H9 (cell line): ENCODE results near the gene TMEM273. TPM values are rescaled to one million over a fixed set of nuclear protein-coding genes. Genes with fewer than 3 reads are reported as not detected.

Experiments
- DNase-seq: peaks from one replicate; pipeline ENCODE4 v3.0.0-alpha.2; 2017
- H2AFZ ChIP-seq: one replicate; pipeline ENCODE4 v1.6.1; 2013; ENCODE audit warnings: mild to moderate bottlenecking, low read length, control low read depth, moderate library complexity
- H2AK5ac ChIP-seq: 2 replicates; pipeline ENCODE4 v1.6.1; 2013; ENCODE audit warnings: low read length, control low read depth, mixed read lengths; ENCODE audit not compliant: insufficient read length
- H2BK120ac ChIP-seq: one replicate; pipeline ENCODE4 v1.6.1; 2013; ENCODE audit warnings: low read depth, mild to moderate bottlenecking, low read length, control low read depth, inconsistent platforms; ENCODE audit not compliant: poor library complexity, severe bottlenecking
- H2BK12ac ChIP-seq: 2 replicates; pipeline ENCODE4 v1.6.1; 2013; ENCODE audit warnings: low read length, control low read depth, mixed read lengths, low read depth; ENCODE audit not compliant: insufficient read length
- H2BK15ac ChIP-seq: 2 replicates; pipeline ENCODE4 v1.6.1; 2013; ENCODE audit warnings: low read depth, low read length, control low read depth
- H2BK20ac ChIP-seq: one replicate; pipeline ENCODE4 v1.6.1; 2013; ENCODE audit warnings: low read depth, mild to moderate bottlenecking, low read length, control low read depth, inconsistent platforms; ENCODE audit not compliant: poor library complexity, severe bottlenecking
- H2BK5ac ChIP-seq: 2 replicates; pipeline ENCODE4 v1.6.1; 2013; ENCODE audit warnings: low read length, control low read depth, mixed read lengths; ENCODE audit not compliant: insufficient read length
- H3K14ac ChIP-seq: 2 replicates; pipeline ENCODE4 v1.6.1; 2013; ENCODE audit warnings: low read length, control low read depth; ENCODE audit not compliant: insufficient read depth
- H3K18ac ChIP-seq: 2 replicates; pipeline ENCODE4 v1.6.1; 2013; ENCODE audit warnings: low read depth, mild to moderate bottlenecking, mixed read lengths, low read length, control low read depth; ENCODE audit not compliant: insufficient read length
- H3K23ac ChIP-seq: 2 replicates; pipeline ENCODE4 v1.6.1; 2013; ENCODE audit warnings: low read length, control low read depth, mixed read lengths, low read depth; ENCODE audit not compliant: insufficient read length
- H3K23me2 ChIP-seq: 2 replicates; pipeline ENCODE4 v1.6.1; 2013; ENCODE audit warnings: low read depth, mild to moderate bottlenecking, mixed read lengths, low read length, control low read depth; ENCODE audit not compliant: insufficient read length, poor library complexity, severe bottlenecking
- H3K27ac ChIP-seq: 2 replicates; pipeline ENCODE4 v1.5.1; 2013; ENCODE audit warnings: low read length, control low read depth, mixed read lengths, low read depth; ENCODE audit not compliant: insufficient read length
- H3K27me3 ChIP-seq: 2 replicates; pipeline ENCODE4 v1.6.1; 2013; ENCODE audit warnings: low read length, control low read depth, inconsistent platforms; ENCODE audit not compliant: insufficient read depth
- H3K4ac ChIP-seq: 2 replicates; pipeline ENCODE4 v1.6.1; 2013; ENCODE audit warnings: low read depth, mild to moderate bottlenecking, control low read depth, inconsistent platforms, low read length, moderate library complexity
- H3K4me1 ChIP-seq: 2 replicates; pipeline ENCODE4 v1.6.1; 2013; ENCODE audit warnings: low read length, control low read depth, inconsistent platforms; ENCODE audit not compliant: insufficient read depth
- H3K4me2 ChIP-seq: 2 replicates; pipeline ENCODE4 v1.6.1; 2013; ENCODE audit warnings: low read length, control low read depth, mixed read lengths; ENCODE audit not compliant: insufficient read length, insufficient read depth
- H3K56ac ChIP-seq: 2 replicates; pipeline ENCODE4 v1.6.1; 2013; ENCODE audit warnings: low read depth, mild to moderate bottlenecking, mixed read lengths, low read length, control low read depth; ENCODE audit not compliant: insufficient read length
- H3K79me1 ChIP-seq: 2 replicates; pipeline ENCODE4 v1.6.1; 2013; ENCODE audit warnings: low read depth, mild to moderate bottlenecking, moderate library complexity, low read length, control low read depth, inconsistent platforms; ENCODE audit not compliant: insufficient read depth, poor library complexity, severe bottlenecking
- H3K79me2 ChIP-seq: 2 replicates; pipeline ENCODE4 v1.6.1; 2013; ENCODE audit warnings: low read length, control low read depth, inconsistent platforms; ENCODE audit not compliant: insufficient read depth
- H3K9ac ChIP-seq: 2 replicates; pipeline ENCODE4 v1.6.1; 2013; ENCODE audit warnings: low read length, control low read depth, mixed read lengths; ENCODE audit not compliant: insufficient read length; ENCODE audit errors: extremely low read depth
- H3K9me3 ChIP-seq: one replicate; pipeline ENCODE4 v1.6.1; 2013; ENCODE audit warnings: low read depth, low read length, inconsistent platforms; ENCODE audit not compliant: control insufficient read depth
- H3T11ph ChIP-seq: one replicate; pipeline ENCODE4 v1.6.1; 2013; ENCODE audit warnings: mild to moderate bottlenecking, low read length, control low read depth, inconsistent platforms
- H4K20me1 ChIP-seq: one replicate; pipeline ENCODE4 v1.6.1; 2013; ENCODE audit not compliant: control insufficient read depth, insufficient read length, insufficient read depth
- H4K5ac ChIP-seq: 2 replicates; pipeline ENCODE4 v1.6.1; 2013; ENCODE audit warnings: low read depth, mild to moderate bottlenecking, mixed read lengths, low read length, control low read depth; ENCODE audit not compliant: insufficient read length
- H4K8ac ChIP-seq: replicated peaks from 2 replicates; pipeline ENCODE4 v1.6.1; 2013; ENCODE audit warnings: low read length, control low read depth, mixed read lengths, low read depth; ENCODE audit not compliant: insufficient read length
- H4K91ac ChIP-seq: 2 replicates; pipeline ENCODE4 v1.6.1; 2013; ENCODE audit warnings: low read depth, mild to moderate bottlenecking, moderate library complexity, mixed read lengths, low read length, control low read depth; ENCODE audit not compliant: insufficient read length
- H3K27ac Mint-ChIP-seq, 3 experiments: 2 replicates in 2 of 3; 3 replicates in 1 of 3; pipeline ENCODE4 v1.8.0; 2020 to 2021; ENCODE audit warnings: mixed read lengths in 3 of 3, mild to moderate bottlenecking in 1 of 3, moderate library complexity in 1 of 3
- H3K27me3 Mint-ChIP-seq: 2 replicates; pipeline ENCODE4 v1.8.0; 2021; ENCODE audit warnings: low read depth, mild to moderate bottlenecking, moderate library complexity, mixed read lengths
- H3K36me3 Mint-ChIP-seq, 3 experiments: 2 replicates in 2 of 3; 3 replicates in 1 of 3; pipeline ENCODE4 v1.8.0; 2020 to 2021; ENCODE audit warnings: low read depth in 3 of 3, mixed read lengths in 3 of 3; ENCODE audit not compliant: insufficient read depth in 1 of 3
- H3K4me1 Mint-ChIP-seq, 2 experiments: 2 replicates each; pipeline ENCODE4 v1.8.0; 2020; ENCODE audit warnings: mixed read lengths in 2 of 2
- H3K4me3 Mint-ChIP-seq, 2 experiments: 2 replicates in 1 of 2; 3 replicates in 1 of 2; pipeline ENCODE4 v1.8.0; 2020 to 2021; ENCODE audit warnings: mild to moderate bottlenecking in 2 of 2, mixed read lengths in 2 of 2, moderate library complexity in 1 of 2
- H3K9me3 Mint-ChIP-seq, 2 experiments: 2 replicates in 1 of 2; 3 replicates in 1 of 2; pipeline ENCODE4 v1.8.0; 2020; ENCODE audit warnings: mild to moderate bottlenecking in 2 of 2, mixed read lengths in 2 of 2, moderate library complexity in 1 of 2
- CTCF ChIP-seq: fragments of 200-600 bp; sonication (generic); conservative IDR thresholded peaks from 3 replicates; pipeline ENCODE4 v1.8.0; 2021; ENCODE audit warnings: antibody characterized with exemption, mild to moderate bottlenecking
- WGBS: extraction: QIAGEN DNeasy Blood & Tissue Kit; methylation state at CpG from one replicate; pipeline ENCODE4 v1.1.7; 2013; ENCODE audit warnings: missing lambda C conversion rate, low lambda C conversion rate, mixed read lengths; ENCODE audit not compliant: insufficient read length; ENCODE audit errors: extremely low coverage; 5-methylcytosine and 5-hydroxymethylcytosine counted together
- total RNA-seq: library from RNA; stranded (reverse); gene quantifications from 2 replicates; pipeline ENCODE4 v1.2.1, GENCODE V29; 2021

TMEM273 gene
- total RNA-seq, 1 experiment from 2014 or later: not detected

DNA sequence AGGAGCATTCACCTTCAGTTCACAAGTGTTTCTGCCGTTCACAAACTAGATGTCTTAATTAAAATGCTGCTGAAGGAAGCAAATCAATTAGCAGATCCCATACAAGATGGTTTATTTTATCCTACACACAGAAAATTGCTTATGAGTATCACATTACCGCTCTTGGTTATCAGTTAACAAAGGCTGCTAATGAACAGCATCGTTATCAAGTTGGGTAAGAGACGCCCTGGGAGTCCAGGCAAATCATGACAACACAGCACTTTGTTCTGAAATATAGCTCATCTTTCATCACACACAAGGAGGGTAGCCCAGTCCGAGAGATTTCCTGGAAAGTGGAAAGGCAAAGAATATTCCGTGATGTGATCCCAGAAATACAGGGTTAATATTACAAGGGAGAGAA, 33.5 kb downstream of the TMEM273 start:
- H3K23me2 ChIP-seq: no peaks in the 10 kb centered on the region
- Mint-ChIP-seq H3K27ac (no peak overlapping the region), H3K4me1 (peaks cover 18 to 20% of the 10 kb centered on the region in 2 experiments), H3K36me3 (peaks cover 0 to 9% (median 0%) of the 10 kb centered on the region in 3 experiments; a peak in 3 of 7 replicates), H3K4me3 (no peak overlapping the region), H3K9me3 (peaks cover 0 to 5% of the 10 kb centered on the region in 2 experiments; a peak in 2 of 5 replicates), H3K27me3 (peaks cover 4% of the 10 kb centered on the region)
- H4K5ac ChIP-seq: no peak overlapping the region
- no peak overlapping the region for H3K23ac ChIP-seq
- no CpG with 5 or more reads among the region's 6 CpGs for WGBS
- H4K20me1 ChIP-seq: no peaks in the 10 kb centered on the region
- no peak overlapping the region for H2BK5ac ChIP-seq
- H2BK12ac ChIP-seq: no peak overlapping the region
- DNase-seq: no peak
- H3K9me3 ChIP-seq: no peaks in the 10 kb centered on the region
- TF ChIP-seq CTCF: no peak
- no peaks in the 10 kb centered on the region for H3K79me1 ChIP-seq
- no peak overlapping the region for H3K9ac ChIP-seq
- no peaks in the 10 kb centered on the region for H3K79me2 ChIP-seq
- H4K8ac ChIP-seq: no peak overlapping the region
- no peak overlapping the region for H4K91ac ChIP-seq
- H2BK15ac ChIP-seq: no peak overlapping the region
- H3K4me2 ChIP-seq: no peak overlapping the region
- no peak overlapping the region for H2BK20ac ChIP-seq
- H2AK5ac ChIP-seq: no peak overlapping the region
- no peak overlapping the region for H3K27ac ChIP-seq
- H3K4me1 ChIP-seq: no peaks in the 10 kb centered on the region; the same call in 1 of the 2 replicates
- H3T11ph ChIP-seq: no peak overlapping the region
- no peak overlapping the region for H3K18ac ChIP-seq
- no peak overlapping the region for H3K56ac ChIP-seq
- no peak overlapping the region for H2AFZ ChIP-seq
- H3K4ac ChIP-seq: no peak overlapping the region
- no peak overlapping the region for H3K14ac ChIP-seq
- H3K27me3 ChIP-seq: no peaks in the 10 kb centered on the region
- H2BK120ac ChIP-seq: no peak overlapping the region
